Measurements from ENCODE around the gene ADD3.

GRCh38 chr10:109971634-109972033 is 36.1 kb upstream of the ADD3 start:
- TF ChIP-seq, protein P1, sequence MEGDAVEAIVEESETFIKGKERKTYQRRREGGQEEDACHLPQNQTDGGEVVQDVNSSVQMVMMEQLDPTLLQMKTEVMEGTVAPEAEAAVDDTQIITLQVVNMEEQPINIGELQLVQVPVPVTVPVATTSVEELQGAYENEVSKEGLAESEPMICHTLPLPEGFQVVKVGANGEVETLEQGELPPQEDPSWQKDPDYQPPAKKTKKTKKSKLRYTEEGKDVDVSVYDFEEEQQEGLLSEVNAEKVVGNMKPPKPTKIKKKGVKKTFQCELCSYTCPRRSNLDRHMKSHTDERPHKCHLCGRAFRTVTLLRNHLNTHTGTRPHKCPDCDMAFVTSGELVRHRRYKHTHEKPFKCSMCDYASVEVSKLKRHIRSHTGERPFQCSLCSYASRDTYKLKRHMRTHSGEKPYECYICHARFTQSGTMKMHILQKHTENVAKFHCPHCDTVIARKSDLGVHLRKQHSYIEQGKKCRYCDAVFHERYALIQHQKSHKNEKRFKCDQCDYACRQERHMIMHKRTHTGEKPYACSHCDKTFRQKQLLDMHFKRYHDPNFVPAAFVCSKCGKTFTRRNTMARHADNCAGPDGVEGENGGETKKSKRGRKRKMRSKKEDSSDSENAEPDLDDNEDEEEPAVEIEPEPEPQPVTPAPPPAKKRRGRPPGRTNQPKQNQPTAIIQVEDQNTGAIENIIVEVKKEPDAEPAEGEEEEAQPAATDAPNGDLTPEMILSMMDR (IDR thresholded peaks at IDR 0.05), result no peak
- no peak for TF ChIP-seq POLR2A (IDR thresholded peaks at IDR 0.05)

Measured in Peyer's patch (tissue), 4 donors.